Neural cell (in vitro differentiated cells): Measurements from ENCODE around the gene ZNF644.

ENCODE experiments used
- EP300 ChIP-seq: fragments of 450-650 bp; conservative IDR thresholded peaks from 2 replicates; pipeline ENCODE4 v1.6.1; 2014; ENCODE audit warnings: antibody characterized with exemption, mild to moderate bottlenecking, moderate library complexity; ENCODE audit not compliant: poor library complexity, severe bottlenecking
- EZH2 ChIP-seq: fragments of 200-600, 300-800 bp; shearing (Covaris generic), sonication (generic); IDR thresholded peaks from 2 replicates; pipeline ENCODE4 v1.6.1; 2014; ENCODE audit warnings: antibody characterized with exemption, low read length, borderline replicate concordance, mild to moderate bottlenecking; ENCODE audit not compliant: insufficient read depth, poor library complexity, severe bottlenecking
- MXI1 ChIP-seq: fragments of 450-650 bp; conservative IDR thresholded peaks from 2 replicates; pipeline ENCODE4 v1.6.1; 2014; ENCODE audit warnings: antibody characterized with exemption, mild to moderate bottlenecking; ENCODE audit not compliant: poor library complexity, severe bottlenecking
- POLR2AphosphoS5 ChIP-seq: IDR thresholded peaks from 2 replicates; pipeline ENCODE4 v1.6.1; 2012
- RAD21 ChIP-seq: fragments of 450-650 bp; conservative IDR thresholded peaks from 2 replicates; pipeline ENCODE4 v1.6.1; 2014; ENCODE audit warnings: antibody characterized with exemption, mild to moderate bottlenecking, moderate library complexity
- SMC3 ChIP-seq: fragments of 450-650 bp; conservative IDR thresholded peaks from 2 replicates; pipeline ENCODE4 v1.6.1; 2014; ENCODE audit warnings: antibody characterized with exemption, mild to moderate bottlenecking, moderate library complexity; ENCODE audit not compliant: poor library complexity
- TAF1 ChIP-seq: IDR thresholded peaks from 2 replicates; pipeline ENCODE4 v1.6.1; 2012; ENCODE audit warnings: low read depth
- TF ChIP-seq, protein P1 (sequence below): fragments of 450-650 bp; IDR thresholded peaks from 2 replicates; pipeline ENCODE4 v1.5.1; 2014; ENCODE audit warnings: antibody characterized with exemption, mild to moderate bottlenecking, moderate library complexity; ENCODE audit not compliant: poor library complexity, severe bottlenecking
- TF ChIP-seq, protein P2 (sequence below): IDR thresholded peaks from 2 replicates; pipeline ENCODE4 v1.6.1; 2012; ENCODE audit warnings: borderline replicate concordance

DNA sequence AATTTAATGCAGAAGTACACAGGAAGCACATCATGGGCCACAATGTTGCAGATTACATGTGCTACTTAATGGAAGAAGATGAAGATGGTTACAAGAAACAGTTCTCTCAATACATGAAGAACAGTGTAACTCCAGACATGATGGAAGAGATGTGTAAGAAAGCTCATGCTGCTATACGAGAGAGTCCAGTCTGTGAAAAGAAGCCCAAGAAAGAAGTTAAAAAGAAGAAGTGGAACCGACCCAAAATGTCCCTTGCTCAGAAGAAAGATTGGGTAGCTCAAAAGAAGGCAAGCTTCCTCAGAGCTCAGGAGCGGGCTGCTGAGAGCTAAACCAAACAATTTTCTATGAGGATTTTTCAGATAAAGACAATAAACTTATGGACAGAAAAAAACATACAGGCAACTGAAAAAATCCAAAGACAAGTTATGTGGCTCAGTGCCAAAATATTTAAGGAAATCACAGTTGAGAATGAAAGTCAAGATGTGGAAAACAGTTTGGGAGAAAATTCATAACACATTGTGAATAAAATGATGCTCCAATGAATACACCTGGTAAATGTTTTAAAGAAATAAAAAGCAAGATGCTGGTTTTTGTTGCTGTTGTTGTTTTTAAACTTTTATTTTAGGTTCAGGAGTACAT lies 2.8 kb upstream of the ZNF644 start:
- TF ChIP-seq, protein P1, sequence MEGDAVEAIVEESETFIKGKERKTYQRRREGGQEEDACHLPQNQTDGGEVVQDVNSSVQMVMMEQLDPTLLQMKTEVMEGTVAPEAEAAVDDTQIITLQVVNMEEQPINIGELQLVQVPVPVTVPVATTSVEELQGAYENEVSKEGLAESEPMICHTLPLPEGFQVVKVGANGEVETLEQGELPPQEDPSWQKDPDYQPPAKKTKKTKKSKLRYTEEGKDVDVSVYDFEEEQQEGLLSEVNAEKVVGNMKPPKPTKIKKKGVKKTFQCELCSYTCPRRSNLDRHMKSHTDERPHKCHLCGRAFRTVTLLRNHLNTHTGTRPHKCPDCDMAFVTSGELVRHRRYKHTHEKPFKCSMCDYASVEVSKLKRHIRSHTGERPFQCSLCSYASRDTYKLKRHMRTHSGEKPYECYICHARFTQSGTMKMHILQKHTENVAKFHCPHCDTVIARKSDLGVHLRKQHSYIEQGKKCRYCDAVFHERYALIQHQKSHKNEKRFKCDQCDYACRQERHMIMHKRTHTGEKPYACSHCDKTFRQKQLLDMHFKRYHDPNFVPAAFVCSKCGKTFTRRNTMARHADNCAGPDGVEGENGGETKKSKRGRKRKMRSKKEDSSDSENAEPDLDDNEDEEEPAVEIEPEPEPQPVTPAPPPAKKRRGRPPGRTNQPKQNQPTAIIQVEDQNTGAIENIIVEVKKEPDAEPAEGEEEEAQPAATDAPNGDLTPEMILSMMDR, result no peak
- TF ChIP-seq RAD21 (no peak), POLR2AphosphoS5 (no peak), EP300 (no peak), MXI1 (no peak), TAF1 (no peak), EZH2 (no peak), SMC3 (no peak)
- TF ChIP-seq, protein P2, sequence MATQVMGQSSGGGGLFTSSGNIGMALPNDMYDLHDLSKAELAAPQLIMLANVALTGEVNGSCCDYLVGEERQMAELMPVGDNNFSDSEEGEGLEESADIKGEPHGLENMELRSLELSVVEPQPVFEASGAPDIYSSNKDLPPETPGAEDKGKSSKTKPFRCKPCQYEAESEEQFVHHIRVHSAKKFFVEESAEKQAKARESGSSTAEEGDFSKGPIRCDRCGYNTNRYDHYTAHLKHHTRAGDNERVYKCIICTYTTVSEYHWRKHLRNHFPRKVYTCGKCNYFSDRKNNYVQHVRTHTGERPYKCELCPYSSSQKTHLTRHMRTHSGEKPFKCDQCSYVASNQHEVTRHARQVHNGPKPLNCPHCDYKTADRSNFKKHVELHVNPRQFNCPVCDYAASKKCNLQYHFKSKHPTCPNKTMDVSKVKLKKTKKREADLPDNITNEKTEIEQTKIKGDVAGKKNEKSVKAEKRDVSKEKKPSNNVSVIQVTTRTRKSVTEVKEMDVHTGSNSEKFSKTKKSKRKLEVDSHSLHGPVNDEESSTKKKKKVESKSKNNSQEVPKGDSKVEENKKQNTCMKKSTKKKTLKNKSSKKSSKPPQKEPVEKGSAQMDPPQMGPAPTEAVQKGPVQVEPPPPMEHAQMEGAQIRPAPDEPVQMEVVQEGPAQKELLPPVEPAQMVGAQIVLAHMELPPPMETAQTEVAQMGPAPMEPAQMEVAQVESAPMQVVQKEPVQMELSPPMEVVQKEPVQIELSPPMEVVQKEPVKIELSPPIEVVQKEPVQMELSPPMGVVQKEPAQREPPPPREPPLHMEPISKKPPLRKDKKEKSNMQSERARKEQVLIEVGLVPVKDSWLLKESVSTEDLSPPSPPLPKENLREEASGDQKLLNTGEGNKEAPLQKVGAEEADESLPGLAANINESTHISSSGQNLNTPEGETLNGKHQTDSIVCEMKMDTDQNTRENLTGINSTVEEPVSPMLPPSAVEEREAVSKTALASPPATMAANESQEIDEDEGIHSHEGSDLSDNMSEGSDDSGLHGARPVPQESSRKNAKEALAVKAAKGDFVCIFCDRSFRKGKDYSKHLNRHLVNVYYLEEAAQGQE, result no peak
